ENCODE results near the gene MAMDC2.

MAMDC2 gene

DNA sequence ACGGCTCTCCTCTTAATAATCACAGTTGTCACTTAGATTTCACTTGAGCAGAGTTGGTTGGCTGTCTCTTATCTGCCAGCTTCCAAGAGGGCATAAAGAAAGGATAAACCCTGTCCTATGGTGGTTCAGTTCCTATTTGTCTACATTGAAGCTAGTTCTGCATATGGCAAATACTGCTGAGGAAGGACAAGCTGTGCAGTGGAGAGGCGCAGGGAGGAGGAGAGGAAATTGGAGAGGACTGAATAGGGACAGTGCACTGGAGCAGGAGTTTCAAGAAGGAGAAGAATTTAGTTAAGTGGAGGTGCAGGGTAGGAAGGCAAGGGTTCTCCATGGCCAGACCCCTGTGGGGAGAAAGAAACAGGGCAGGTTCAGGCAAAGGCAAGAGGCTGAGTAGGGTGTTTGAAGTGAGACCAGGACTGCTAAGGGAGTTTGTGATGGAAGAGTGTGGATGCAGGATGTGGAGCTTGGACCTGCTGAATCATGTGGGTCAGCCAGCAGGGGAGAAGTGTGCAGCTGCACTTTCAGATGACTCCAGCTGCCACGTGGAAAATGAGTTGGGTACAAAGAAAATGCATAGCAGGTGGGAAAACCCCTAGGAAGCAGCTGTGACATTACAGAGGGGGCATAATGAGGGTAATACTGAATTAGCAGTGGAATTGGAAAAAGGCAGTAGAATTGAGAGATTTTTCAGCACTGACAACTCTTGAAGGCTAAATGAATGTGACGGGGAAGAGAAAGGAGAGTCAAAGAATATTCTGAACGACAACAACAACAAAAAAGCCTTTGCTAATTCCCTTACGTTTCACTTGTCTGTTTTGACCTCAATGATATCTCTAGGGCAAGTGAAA lies 66.8 kb downstream of the MAMDC2 start:
- peak; percentile 52 for DNase-seq

GRCh38 chr9:70111042-70111602 lies 67.5 kb downstream of the MAMDC2 start:
- peak; percentile 77 for DNase-seq

DNA sequence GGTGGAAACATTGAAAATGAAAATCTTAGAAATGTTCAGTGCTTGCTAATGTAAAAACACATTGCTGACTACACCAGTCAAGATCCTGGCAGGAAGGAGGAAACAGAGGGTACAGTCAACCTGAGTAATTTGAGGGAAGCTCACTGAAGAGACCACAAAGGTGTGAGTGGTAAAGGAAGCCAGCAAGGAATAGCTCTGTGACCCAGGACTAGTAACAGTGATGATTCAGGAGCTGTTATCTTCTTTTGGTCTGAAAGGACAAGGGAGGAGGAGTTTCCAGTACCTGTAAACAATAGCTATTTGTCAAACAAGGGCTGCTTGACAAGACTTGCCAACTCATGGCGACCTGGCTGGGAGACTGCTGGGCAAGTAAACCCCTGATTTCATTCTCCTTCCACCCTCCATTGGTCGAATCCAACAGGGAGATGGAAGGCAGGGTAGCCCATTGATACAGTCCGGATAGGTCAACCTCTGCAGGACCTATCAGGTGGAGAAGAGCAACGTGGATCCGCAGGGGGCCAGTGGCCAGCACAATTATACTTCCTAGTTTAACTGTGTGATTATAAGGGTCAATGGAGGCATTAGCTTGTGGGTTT lies 68.1 kb downstream of the MAMDC2 start:
- no peak for DNase-seq

DNA sequence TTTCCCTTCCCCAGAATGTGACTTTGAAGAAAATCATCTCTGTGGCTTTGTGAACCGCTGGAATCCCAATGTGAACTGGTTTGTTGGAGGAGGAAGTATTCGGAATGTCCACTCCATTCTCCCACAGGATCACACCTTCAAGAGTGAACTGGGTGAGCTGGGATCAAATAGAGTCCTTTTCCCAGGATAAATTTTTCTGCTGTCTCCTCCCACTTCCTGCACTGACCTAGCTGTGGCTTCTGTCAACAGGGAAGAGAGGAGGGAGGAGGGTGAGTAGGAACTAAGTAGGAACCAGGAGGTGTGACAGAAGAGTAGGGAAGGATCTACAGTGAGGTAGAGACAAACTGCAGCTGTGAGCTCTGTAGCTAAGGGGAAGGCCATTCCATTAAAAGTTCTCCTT lies 69.3 kb downstream of the MAMDC2 start:
- DNase-seq = no peak

GRCh38 chr9:70113403-70114022 lies 69.9 kb downstream of the MAMDC2 start:
- DNase-seq = peak; percentile 50

GRCh38 chr9:70114898-70115297 lies 71.2 kb downstream of the MAMDC2 start:
- no peak for DNase-seq

- DNase-seq = no peak
Measured at GRCh38 chr9:70117835-70118319, 74.2 kb downstream of the MAMDC2 start.

- no peak for DNase-seq
Measured at GRCh38 chr9:70119786-70120185, 76.1 kb downstream of the MAMDC2 start.

GRCh38 chr9:70120834-70121510 lies 77.3 kb downstream of the MAMDC2 start:
- DNase-seq = no peak

DNA sequence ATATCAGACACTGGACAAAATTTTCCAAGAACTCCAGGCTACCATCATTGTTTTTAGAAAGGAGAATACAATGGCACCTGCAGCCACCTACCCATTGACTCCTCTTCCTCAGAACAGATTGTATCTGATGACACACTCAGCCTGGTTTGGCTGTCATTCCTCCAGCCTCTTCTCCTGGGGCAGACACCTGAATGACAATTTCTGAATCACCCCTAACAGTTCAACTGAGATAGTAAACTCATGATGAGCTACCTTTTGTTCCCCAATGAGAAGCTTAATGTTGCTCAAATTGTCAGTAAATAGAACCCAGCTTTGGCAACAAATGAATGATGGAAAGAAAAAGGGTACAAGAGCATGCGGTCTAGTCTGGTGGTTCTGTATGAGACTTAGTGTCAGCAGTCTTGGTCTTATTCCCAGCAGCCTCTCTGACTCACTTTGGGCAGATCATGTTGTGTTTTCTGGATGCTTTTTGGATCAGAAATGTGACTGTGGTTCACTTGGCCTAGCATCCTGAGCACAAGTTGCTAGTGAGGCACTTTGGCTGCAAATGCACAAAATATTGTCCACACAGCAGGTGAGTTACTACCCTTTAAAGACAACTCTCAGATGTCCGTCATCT lies 78.3 kb downstream of the MAMDC2 start:
- DNase-seq = no peak

- DNase-seq = no peak
Measured at GRCh38 chr9:70123695-70124094, 80.0 kb downstream of the MAMDC2 start.

DNA sequence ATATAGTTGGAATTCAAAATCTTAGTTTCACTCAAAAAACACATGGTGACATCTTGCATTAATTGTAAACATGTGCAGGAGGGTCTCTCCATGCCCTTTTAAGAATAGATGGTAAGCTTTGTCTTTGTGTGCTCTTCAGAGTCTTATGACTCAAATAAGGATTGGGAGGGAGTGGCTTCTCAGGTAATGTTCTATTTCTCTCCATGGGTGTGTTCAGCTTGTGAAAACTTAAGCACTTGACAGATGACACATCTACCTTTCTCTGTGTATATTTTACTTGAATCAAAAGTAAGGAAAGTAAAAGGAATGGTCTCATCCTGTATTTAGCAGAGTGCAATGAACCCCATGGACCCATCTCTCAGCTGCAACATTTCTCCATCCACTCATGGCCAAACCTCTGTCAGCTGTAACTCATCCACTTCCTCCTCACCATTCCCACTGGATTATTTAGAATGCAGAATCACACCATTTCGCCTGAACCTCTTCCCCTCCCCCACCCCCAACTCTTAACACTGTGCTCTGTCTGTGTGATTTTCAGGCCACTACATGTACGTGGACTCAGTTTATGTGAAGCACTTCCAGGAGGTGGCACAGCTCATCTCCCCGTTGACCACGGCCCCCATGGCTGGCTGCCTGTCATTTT lies 82.1 kb downstream of the MAMDC2 start:
- no peak for DNase-seq

GRCh38 chr9:70127036-70127435 lies 83.4 kb downstream of the MAMDC2 start:
- no peak for DNase-seq

DNA sequence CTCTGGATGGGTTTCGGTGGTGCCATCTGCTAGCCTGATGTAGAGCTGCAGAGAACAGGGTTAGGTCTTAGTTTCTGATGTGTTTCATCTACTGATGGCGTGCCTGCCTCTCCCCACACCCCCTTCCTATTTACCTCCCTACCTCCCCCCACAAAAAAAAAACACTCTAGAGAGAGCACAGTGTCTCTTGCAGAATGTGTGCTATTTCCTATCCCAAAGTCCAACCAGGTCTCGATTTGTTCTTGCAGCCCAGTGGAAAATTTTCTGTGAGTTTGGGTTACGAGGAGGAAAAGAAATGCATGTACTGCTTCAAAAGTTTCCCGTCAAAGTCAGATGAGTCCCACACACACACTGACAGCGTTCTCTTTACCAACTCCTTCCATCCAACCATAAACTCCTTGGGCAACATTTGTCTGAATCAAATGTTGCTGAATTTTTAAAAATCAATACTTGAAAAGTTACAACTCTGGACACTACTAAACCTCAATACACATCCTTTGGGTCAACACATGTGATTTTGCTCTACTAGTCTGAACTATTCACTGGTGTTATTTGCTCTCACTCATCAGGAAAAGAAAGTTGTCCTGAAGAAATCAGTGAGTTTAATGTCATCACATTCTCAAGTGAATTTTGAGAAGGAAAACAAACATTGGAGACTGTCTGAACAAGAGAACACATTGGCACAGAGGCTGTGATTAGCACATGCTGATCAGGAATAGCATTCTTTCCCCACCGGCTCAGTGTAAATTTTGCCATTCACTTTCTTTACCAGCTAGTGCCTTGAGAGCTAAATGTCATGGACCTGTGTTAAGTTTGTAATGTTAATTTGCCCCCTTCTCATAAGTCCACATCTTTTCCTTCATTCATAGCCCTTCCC lies 84.1 kb downstream of the MAMDC2 start:
- no peak for DNase-seq

DNA sequence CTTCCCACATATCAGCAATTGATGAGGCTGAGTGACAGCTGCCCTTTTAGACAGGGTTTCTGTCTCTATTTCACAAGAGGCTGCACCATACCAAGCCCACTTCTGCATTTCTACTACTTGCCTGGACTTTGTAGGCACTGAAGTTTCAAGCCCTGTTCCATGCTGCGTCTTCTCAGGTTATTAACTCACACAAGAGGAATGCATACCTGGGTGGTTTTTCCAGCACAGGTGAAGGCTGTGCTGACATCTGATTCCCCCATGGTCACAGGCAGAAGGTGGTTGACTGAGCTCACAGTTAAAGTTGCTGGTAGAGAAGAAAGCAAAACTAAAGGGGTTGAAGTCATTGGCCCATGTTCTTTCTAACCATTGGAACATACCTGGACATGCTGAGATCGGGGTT lies 86.6 kb downstream of the MAMDC2 start:
- DNase-seq = no peak

DNA sequence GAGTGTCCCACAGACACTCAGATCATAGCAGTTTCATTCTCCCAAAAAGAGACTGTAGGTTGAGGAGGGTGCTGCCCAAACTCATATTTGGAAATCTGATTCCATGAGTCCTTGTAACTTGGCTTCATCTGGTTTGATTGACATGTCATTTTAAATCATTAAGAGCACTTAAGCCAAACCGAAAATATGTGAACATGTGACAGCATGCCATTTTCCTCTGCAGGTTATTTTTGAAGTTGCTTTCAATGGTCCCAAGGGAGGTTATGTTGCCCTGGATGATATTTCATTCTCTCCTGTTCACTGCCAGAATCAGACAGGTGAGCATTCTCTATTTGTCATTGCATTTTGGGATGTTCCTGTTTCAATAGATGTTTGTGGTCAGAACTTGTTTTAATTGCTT lies 87.6 kb downstream of the MAMDC2 start:
- no peak for DNase-seq

DNA sequence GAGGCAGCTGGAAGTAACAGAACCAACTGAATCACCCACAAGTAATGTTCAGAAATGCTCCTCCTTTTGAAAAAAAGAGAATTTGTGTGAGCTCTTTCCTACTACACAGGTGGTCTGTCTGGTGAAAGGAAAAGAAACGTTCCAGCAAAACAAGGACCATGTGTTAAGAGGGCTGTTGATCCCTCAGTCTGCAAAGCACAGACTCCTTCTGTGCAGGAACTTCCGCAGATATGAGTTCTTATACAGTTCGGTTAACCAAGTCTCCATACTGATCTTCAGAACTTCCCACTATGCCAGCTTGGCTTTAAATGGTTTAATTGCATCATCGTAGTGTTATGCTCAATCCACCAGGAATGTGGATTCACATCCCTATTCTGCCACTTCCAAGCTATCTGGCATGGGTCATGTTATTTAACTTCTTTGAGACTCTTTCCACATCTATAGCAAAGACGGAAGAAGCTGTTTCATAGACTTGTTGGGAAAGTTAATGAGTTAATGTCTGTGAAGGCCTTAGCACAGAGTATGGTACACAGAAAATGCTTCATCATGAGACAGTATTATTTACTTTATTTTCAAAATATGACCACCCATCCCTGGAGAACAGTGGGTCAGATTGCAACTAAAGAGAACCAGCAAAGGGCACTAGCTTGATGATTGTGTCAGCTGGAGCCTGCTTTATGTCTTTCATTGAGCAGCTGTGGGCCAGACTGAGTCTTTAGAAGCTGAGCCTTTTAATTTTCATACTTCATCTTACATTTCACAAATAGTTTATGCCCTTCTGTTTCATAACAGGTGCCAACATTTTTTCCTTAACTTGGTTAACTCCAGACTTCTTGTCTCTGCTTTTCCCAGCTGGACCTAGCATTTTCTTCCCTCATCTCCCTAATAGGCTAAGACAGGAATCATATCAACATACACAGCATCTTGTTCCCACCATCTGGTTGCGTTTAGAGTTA lies 89.9 kb downstream of the MAMDC2 start:
- no peak for DNase-seq

DNA sequence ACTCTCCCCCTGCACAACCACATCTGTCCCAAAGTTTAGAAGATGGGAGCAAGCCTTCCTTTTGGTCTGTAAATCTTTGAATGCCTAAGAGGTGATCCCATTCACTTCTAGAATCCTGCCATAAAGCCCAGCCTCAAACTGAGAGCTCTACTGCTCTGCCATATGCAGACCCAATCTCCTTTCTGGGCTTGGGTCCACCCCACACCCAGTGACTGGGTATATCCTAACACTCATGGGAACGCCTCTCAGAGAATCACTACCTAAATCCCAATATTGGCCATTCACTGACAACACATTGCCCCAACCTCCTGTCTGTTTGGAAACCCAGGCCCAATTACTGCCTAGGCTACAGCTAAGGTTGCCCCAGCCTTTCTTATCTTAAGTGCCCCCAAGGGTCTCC lies 90.7 kb downstream of the MAMDC2 start:
- DNase-seq = no peak

GRCh38 chr9:70135176-70135575 lies 91.5 kb downstream of the MAMDC2 start:
- DNase-seq = no peak

DNA sequence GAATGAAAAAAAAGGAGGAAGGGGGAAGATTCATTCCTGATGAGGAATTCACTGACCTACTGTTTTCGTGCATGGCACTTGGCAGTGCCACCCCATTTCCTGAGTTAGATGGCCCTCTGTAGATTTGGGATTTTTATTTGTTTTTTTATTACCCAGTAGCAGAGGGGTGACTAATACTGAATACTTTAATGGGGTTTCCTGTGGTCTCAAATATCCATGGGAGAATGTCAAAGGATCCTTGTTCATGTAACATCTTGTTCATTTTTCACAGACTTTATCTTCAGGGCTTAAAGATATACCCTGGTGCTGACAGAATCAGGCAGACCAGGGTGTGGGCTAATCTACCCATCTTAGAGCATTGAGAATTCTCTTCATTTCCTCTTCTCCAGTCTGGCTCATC lies 93.0 kb downstream of the MAMDC2 start:
- no peak for DNase-seq

Data from RPMI8226 (cell line).